ENCODE results near the gene ACOT8. TPM values are rescaled to one million over a fixed set of nuclear protein-coding genes. Genes with fewer than 3 reads are reported as not detected.

The ACOT8 gene
- total and polyA plus RNA-seq, 2 of the 8 experiments (the other 6 are each of a cell fraction or from before 2014, with no cell fraction given), result 37.6 to 88.8 TPM

- TF ChIP-seq CHD7 (IDR thresholded peaks at IDR 0.05; ENCODE audit: insufficient replicate concordance, low read length) (no peak), RBBP5 (IDR thresholded peaks at IDR 0.05; ENCODE audit: borderline replicate concordance, low read depth, low read length) (no peak)
Measured at GRCh38 chr20:45898285-45898684, 41.1 kb upstream of the ACOT8 start (continued).

Measured in H1 (cell line).